ENCODE data around the gene GNB3.

GNB3 gene

DNA sequence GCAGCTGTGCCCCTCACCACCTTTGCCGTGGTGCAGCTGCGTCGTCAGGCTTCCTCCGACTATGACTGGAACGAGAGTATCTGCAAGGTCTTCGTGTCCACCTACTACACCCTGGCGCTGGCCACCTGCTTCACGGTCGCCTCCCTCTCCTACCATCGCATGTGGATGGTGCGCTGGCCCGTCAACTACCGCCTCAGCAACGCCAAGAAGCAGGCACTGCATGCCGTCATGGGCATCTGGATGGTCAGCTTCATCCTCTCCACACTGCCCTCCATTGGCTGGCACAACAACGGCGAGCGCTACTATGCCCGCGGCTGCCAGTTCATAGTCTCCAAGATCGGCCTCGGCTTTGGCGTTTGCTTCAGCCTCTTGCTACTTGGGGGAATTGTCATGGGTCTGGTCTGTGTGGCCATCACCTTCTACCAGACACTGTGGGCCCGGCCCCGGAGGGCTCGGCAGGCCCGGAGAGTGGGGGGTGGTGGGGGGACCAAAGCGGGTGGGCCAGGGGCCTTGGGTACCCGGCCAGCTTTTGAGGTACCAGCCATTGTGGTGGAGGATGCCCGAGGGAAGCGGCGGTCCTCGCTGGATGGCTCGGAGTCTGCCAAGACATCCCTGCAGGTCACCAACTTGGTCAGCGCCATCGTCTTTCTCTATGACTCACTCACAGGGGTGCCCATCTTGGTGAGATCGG is 16.5 kb upstream of the GNB3 start:
- TF ChIP-seq, protein P1, sequence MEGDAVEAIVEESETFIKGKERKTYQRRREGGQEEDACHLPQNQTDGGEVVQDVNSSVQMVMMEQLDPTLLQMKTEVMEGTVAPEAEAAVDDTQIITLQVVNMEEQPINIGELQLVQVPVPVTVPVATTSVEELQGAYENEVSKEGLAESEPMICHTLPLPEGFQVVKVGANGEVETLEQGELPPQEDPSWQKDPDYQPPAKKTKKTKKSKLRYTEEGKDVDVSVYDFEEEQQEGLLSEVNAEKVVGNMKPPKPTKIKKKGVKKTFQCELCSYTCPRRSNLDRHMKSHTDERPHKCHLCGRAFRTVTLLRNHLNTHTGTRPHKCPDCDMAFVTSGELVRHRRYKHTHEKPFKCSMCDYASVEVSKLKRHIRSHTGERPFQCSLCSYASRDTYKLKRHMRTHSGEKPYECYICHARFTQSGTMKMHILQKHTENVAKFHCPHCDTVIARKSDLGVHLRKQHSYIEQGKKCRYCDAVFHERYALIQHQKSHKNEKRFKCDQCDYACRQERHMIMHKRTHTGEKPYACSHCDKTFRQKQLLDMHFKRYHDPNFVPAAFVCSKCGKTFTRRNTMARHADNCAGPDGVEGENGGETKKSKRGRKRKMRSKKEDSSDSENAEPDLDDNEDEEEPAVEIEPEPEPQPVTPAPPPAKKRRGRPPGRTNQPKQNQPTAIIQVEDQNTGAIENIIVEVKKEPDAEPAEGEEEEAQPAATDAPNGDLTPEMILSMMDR (IDR thresholded peaks at IDR 0.05; ENCODE audit: low read depth, low read length), result no peak
- DNase-seq (ENCODE audit: extremely low read depth, low read depth), result no peak

DNA sequence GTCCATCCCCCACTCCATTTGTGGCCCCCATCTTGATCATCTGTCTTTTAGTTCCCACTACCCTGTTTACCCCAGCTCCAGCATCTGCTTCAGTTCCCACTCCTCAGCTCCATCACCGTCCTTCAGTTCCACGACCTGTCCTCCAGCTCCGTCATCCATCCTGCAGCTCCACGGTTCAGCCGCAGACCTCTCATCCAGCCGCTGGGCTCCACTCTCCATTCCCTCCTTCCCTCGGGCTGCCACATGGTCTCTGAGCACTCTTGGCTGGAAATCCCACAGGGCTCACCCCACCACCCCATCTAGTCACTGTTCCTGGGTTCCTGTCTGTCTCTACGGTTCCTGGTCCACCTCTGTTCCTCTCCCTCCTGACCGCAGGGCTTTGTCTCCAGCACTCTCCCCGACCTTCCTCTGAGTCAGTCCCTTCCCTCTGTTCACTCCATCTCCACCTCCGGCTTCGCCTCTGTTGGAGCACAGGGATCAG is 15.8 kb upstream of the GNB3 start:
- no peak for DNase-seq (ENCODE audit: extremely low read depth, low read depth)
- TF ChIP-seq, protein P1 (IDR thresholded peaks at IDR 0.05; ENCODE audit: low read depth, low read length), result no peak

DNA sequence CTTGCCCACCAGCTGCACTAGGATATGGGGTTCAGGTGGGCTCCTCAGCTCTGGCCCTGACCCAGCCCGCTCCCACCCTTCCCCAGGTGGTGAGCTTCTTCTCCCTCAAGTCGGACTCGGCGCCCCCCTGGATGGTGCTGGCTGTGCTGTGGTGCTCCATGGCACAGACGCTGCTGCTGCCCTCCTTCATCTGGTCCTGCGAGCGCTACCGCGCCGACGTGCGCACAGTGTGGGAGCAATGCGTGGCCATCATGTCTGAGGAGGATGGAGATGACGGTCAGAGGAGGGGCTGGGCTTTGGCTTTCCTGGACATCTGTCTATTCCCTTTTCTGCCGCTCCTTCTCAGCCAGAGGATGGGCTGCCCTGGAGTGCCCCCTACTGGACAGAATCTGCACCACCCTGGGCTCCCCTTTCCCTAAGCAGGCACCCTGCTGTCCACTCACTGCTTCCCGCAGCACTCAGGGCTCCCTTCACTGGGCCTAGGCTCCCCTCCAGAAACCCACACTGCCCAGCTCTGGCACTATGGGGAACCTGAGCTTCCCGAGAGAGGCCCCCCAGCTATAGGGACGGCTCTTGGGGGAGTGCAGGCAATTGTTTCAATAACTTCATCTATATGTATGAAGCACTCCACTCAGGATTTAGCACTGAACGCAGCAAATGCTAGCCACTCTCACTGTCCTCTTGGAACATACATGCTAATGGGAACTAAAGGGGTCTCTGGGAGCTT is 15.2 kb upstream of the GNB3 start:
- TF ChIP-seq, protein P1 (IDR thresholded peaks at IDR 0.05; ENCODE audit: low read depth, low read length), result peak; percentile 94
- DNase-seq (ENCODE audit: extremely low read depth, low read depth), result peak; percentile 60

DNA sequence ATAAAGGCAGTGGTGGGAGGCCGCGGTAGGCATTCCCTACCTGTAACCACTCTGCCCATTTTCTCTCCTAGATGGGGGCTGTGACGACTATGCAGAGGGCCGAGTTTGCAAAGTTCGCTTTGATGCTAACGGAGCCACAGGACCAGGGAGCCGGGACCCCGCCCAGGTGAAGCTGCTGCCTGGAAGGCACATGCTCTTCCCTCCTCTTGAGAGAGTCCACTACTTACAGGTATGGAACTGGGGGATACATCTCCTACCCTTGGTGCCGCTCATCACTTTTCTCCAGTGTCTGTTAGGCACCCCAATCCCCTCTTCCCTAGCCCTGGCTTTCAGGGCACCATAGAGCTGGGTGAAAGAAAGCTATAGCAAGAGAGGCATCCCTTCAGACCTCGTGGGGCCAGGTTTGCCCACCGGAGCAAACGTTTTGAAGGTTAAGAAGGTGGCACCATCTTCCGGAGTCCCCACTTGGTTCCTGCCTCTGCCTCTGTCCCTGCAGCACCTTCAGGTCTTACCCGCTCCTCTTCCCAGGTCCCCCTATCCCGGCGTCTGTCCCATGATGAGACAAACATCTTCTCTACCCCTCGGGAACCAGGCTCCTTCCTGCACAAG is 14.5 kb upstream of the GNB3 start:
- TF ChIP-seq, protein P1 (IDR thresholded peaks at IDR 0.05; ENCODE audit: low read depth, low read length), result no peak
- no peak for DNase-seq (ENCODE audit: extremely low read depth, low read depth)

DNA sequence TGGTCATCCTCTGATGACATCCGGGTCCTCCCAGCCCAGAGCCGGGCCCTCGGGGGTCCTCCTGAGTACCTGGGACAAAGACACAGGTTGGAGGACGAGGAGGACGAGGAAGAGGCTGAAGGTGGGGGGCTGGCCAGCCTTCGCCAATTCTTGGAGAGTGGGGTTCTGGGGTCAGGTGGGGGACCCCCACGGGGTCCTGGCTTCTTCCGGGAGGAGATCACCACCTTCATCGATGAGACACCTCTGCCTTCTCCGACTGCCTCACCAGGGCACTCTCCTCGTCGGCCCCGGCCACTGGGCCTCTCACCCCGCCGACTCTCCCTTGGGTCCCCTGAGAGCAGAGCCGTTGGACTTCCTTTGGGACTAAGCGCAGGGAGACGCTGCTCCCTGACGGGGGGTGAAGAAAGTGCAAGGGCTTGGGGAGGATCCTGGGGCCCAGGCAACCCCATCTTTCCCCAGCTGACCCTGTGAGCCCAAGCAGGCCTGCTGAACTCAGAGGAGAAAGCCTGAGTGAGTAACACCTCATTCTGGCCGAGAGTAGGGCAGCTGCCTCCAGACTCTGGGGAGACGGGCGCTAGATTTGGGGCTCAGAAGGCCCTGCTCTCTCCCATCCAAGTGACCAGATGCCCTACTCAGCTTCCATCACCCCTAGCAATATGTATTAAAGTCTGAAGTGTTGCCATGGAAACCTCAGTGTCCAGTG is 13.8 kb upstream of the GNB3 start:
- DNase-seq (ENCODE audit: extremely low read depth, low read depth), result no peak
- TF ChIP-seq, protein P1 (IDR thresholded peaks at IDR 0.05; ENCODE audit: low read depth, low read length), result no peak

DNA sequence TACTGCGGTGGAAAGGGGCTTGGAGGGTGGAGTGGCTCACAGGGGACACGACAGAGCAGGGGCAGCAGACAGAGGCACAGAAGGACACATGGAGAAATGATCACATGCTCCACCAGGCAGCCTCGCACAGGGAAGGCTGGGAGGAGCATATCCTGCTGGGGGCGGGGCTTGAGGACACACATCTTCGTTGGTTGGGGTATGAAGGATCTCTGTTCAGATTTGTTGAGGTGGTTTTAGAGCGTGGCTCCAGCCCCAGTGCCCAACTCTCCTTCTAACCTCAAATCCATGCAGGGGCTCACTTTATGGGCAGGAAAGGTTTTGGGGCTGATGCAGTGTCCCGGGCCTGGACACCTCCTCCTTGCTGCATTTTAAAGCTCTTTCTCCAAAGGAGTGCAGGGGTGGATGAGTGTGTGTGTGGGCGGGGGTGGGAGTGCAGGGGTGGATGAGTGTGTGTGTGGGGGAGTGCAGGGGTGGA is 13.3 kb upstream of the GNB3 start:
- TF ChIP-seq, protein P1 (IDR thresholded peaks at IDR 0.05; ENCODE audit: low read depth, low read length), result no peak
- peak; percentile 35 for DNase-seq (ENCODE audit: extremely low read depth, low read depth)

Data from AG09319 (cell line).